HepG2 (cell line): ENCODE data around the gene GOLGA8K. TPM values are rescaled to one million over a fixed set of nuclear protein-coding genes. Genes with fewer than 3 reads are reported as not detected.

ENCODE experiments used
- polyA plus RNA-seq, 8 experiments: library from polyadenylated mRNA; depleted of rRNA in 3 of 8; stranded (reverse) in 7 of 8; unstranded in 1 of 8; fragments of >200 nt; fragmentation: Illumina TruSeq in 4 of 8; extraction: Trizol in 4 of 8; gene quantifications; 2 replicates each; pipeline versions ENCODE4 v1.2.1 to v1.2.3, GENCODE V29; 2011 to 2016; ENCODE audit warnings: low read depth in 4 of 8, missing spikeins in 1 of 8, mixed read lengths in 1 of 8; ENCODE audit not compliant: insufficient read depth in 1 of 8
- small RNA-seq, 3 experiments: library from RNA; depleted of rRNA; stranded (forward); fragments of <200 nt; gene quantifications; one replicate each; pipeline ENCODE3, GENCODE V24; 2012; ENCODE audit warnings: low read depth in 2 of 3, low replicate concordance in 1 of 3; ENCODE audit not compliant: insufficient read length in 3 of 3, insufficient read depth in 2 of 3
- total RNA-seq, 5 experiments: library from RNA; depleted of rRNA; stranded (reverse); fragments of >200 nt; fragmentation: Illumina TruSeq; extraction: Trizol; gene quantifications; 2 replicates each; pipeline ENCODE4 v1.2.3, GENCODE V29; 2016; ENCODE audit warnings: low read depth in 1 of 5

The GOLGA8K gene
- total and polyA plus RNA-seq, 2 of the 13 experiments (the other 11 are each of a cell fraction or from before 2014, with no cell fraction given), result 0.08 TPM; not detected in 1

Small RNA genes within 50 kb of the gene (small RNA-seq; reads per million reads assigned to genes)
- 0.98 to 5.5 (median 1.9) reads per million in 3 experiments for gene RF00096
- 0 reads per million in 3 experiments for gene RN7SL185P
- gene RN7SL539P, result 0 reads per million in 3 experiments

Other genes starting within 250 kb of the GOLGA8K start
- gene GOLGA8O, start 52.3 kb upstream of the GOLGA8K start, total RNA-seq (2016; rRNA removed; fragmentation: Illumina TruSeq; extraction: Trizol), result not detected in 2 replicates
- 0.04 TPM in 1 of 2 replicates, not detected in the other for gene GOLGA8O, start 52.3 kb upstream of the GOLGA8K start, polyA plus RNA-seq (2011; rRNA removed)
- gene GOLGA8N, start 190.2 kb upstream of the GOLGA8K start, total RNA-seq (2016; rRNA removed; fragmentation: Illumina TruSeq; extraction: Trizol), result 0.49 and 0.66 TPM in 2 replicates
- gene GOLGA8N, start 190.2 kb upstream of the GOLGA8K start, polyA plus RNA-seq (2011; rRNA removed), result 1.6 and 2.1 TPM in 2 replicates
- gene ARHGAP11A, start 212.2 kb upstream of the GOLGA8K start, total RNA-seq (2016; rRNA removed; fragmentation: Illumina TruSeq; extraction: Trizol), result 46.3 and 59.2 TPM in 2 replicates
- gene ARHGAP11A, start 212.2 kb upstream of the GOLGA8K start, polyA plus RNA-seq (2011; rRNA removed), result 3.2 and 5.1 TPM in 2 replicates
- gene SCG5, start 238.4 kb upstream of the GOLGA8K start, total RNA-seq (2016; rRNA removed; fragmentation: Illumina TruSeq; extraction: Trizol), result 2.4 and 3.5 TPM in 2 replicates
- 2.3 and 2.6 TPM in 2 replicates for gene SCG5, start 238.4 kb upstream of the GOLGA8K start, polyA plus RNA-seq (2011; rRNA removed)